HCT116 (cell line): Measurements from ENCODE around the gene KRAS. TPM values are rescaled to one million over a fixed set of nuclear protein-coding genes. Genes with fewer than 3 reads are reported as not detected.

Source experiments
- ATAC-seq: fragments of 200-7000 bp; cut with Tn5 transposase; 2 replicates; pipeline ENCODE4 v1.9.1; 2020; ENCODE audit warnings: mild to moderate bottlenecking, moderate library complexity
- Bru-seq: library from RNA; stranded (reverse); fragments of 400-500 nt; gene quantifications from one replicate; lab custom pipeline; 2021; lab: Mats Ljungman, UMichigan
- BruChase-seq, 2 experiments: library from RNA; stranded (reverse); fragments of 400-500 nt; gene quantifications; one replicate each; lab custom pipeline; 2021; lab: Mats Ljungman, UMichigan
- BruUV-seq: library from RNA; stranded (reverse); fragments of 400-500 nt; replicated peaks from 2 replicates; lab custom pipeline; 2021; lab: Mats Ljungman, UMichigan
- CTCF ChIA-PET: fragments of 300-600 bp; sonication (Branson Sonifier 250); formaldehyde crosslinking; loops from one replicate; lab custom pipeline; 2021; ENCODE audit warnings: antibody characterized with exemption; lab: Charles Lee
- POLR2A ChIA-PET: fragments of 300-600, 350-600 bp; sonication (Branson Sonifier 250); formaldehyde crosslinking; loops from one replicate; lab custom pipeline; 2021; ENCODE audit warnings: antibody characterized with exemption; lab: Charles Lee
- RAD21 ChIA-PET, 2 experiments: fragments of 300-600 bp; sonication (Branson Sonifier 250); formaldehyde crosslinking; loops; one replicate each; lab custom pipeline; 2023; ENCODE audit warnings: low total read pairs in 2 of 2; ENCODE audit not compliant: uncharacterized antibody in 2 of 2, unreplicated experiment in 2 of 2, low non-redundant PET in 1 of 2; lab: Charles Lee
- DNase-seq: peaks from one replicate; pipeline ENCODE4 v3.0.0-alpha.2; 2010; ENCODE audit warnings: low read depth, low spot score
- H2AFZ ChIP-seq: fragments of 200-600 bp; shearing (Covaris generic), sonication (generic); 2 replicates; pipeline ENCODE4 v1.6.1; 2017; ENCODE audit warnings: low read depth, mixed run types, mixed read lengths, antibody characterized with exemption, low read length; ENCODE audit not compliant: poor library complexity, severe bottlenecking
- H3K27ac ChIP-seq: 2 replicates; pipeline ENCODE4 v1.5.1; 2012; ENCODE audit warnings: low read depth, low read length
- H3K27me3 ChIP-seq: fragments of 200-600 bp; sonication (generic); 2 replicates; pipeline ENCODE4 v1.6.1; 2016; ENCODE audit warnings: mixed run types, low read length, mixed read lengths; ENCODE audit not compliant: insufficient read depth
- H3K36me3 ChIP-seq, 2 experiments: fragments of 200-500 bp in 1 of 2; fragments of 200-600 bp in 1 of 2; sonication (Bioruptor generic) in 1 of 2; sonication (generic) in 1 of 2; 2 replicates each; pipeline versions ENCODE4 v1.5.1 to v1.6.1; 2014 to 2016; ENCODE audit warnings: low read length in 2 of 2, inconsistent platforms in 1 of 2, mixed read lengths in 1 of 2, mixed run types in 1 of 2; ENCODE audit not compliant: insufficient read depth in 2 of 2, control insufficient read depth in 1 of 2
- H3K4me1 ChIP-seq, 2 experiments: fragments of 200-600 bp in 1 of 2; sonication (generic) in 1 of 2; 2 replicates each; pipeline versions ENCODE4 v1.5.1 to v1.6.1; 2012 to 2017; ENCODE audit warnings: low read length in 2 of 2, inconsistent platforms in 1 of 2, mild to moderate bottlenecking in 1 of 2, mixed read lengths in 1 of 2, mixed run types in 1 of 2, moderate library complexity in 1 of 2; ENCODE audit not compliant: insufficient read depth in 2 of 2, control insufficient read depth in 1 of 2
- H3K4me2 ChIP-seq: fragments of 200-600 bp; sonication (generic); 2 replicates; pipeline ENCODE4 v1.6.1; 2017; ENCODE audit warnings: mixed run types, low read length, mixed read lengths
- H3K4me3 ChIP-seq, 2 experiments: fragments of 200-600 bp in 1 of 2; sonication (generic) in 1 of 2; replicated peaks in 1 of 2; 2 replicates each; pipeline ENCODE4 v1.5.1; 2011 to 2016; ENCODE audit warnings: low read length in 2 of 2, control low read depth in 1 of 2, low read depth in 1 of 2, mild to moderate bottlenecking in 1 of 2, mixed read lengths in 1 of 2, mixed run types in 1 of 2
- H3K79me2 ChIP-seq: fragments of 200-600 bp; sonication (generic); 2 replicates; pipeline ENCODE4 v1.6.1; 2017; ENCODE audit warnings: mild to moderate bottlenecking, mixed run types, low read length, moderate library complexity, mixed read lengths; ENCODE audit not compliant: insufficient read depth
- H3K9ac ChIP-seq: fragments of 200-600 bp; sonication (generic); 2 replicates; pipeline ENCODE4 v1.6.1; 2016; ENCODE audit warnings: low read length, mixed read lengths
- H3K9me2 ChIP-seq: fragments of 200-600 bp; sonication (generic), shearing (Covaris generic); 2 replicates; pipeline ENCODE4 v1.6.1; 2017; ENCODE audit warnings: mixed run types, mild to moderate bottlenecking, moderate library complexity; ENCODE audit not compliant: insufficient read depth
- H3K9me3 ChIP-seq, 2 experiments: fragments of 200-500 bp in 1 of 2; fragments of 200-600 bp in 1 of 2; sonication (Bioruptor generic) in 1 of 2; sonication (generic) in 1 of 2; 2 replicates each; pipeline ENCODE4 v1.6.1; 2014 to 2017; ENCODE audit warnings: low read length in 2 of 2, mixed read lengths in 2 of 2, inconsistent platforms in 1 of 2, low read depth in 1 of 2, mild to moderate bottlenecking in 1 of 2, mixed run types in 1 of 2, moderate library complexity in 1 of 2; ENCODE audit not compliant: control insufficient read depth in 1 of 2, insufficient read depth in 1 of 2
- H4K20me1 ChIP-seq: fragments of 200-600 bp; sonication (generic), shearing (Covaris generic); 2 replicates; pipeline ENCODE4 v1.6.1; 2017; ENCODE audit warnings: mixed run types, mild to moderate bottlenecking, moderate library complexity; ENCODE audit not compliant: insufficient read depth
- CBX3 ChIP-seq: IDR thresholded peaks from 2 replicates; pipeline ENCODE4 v1.6.1; 2012; ENCODE audit warnings: low read depth
- EGR1 ChIP-seq: IDR thresholded peaks from 2 replicates; pipeline ENCODE4 v1.6.1; 2012; ENCODE audit warnings: low read depth
- ELF1 ChIP-seq: IDR thresholded peaks from 2 replicates; pipeline ENCODE4 v1.6.1; 2012; ENCODE audit warnings: low read depth, borderline replicate concordance
- FOSL1 ChIP-seq: IDR thresholded peaks from 2 replicates; pipeline ENCODE4 v1.6.1; 2012; ENCODE audit warnings: low read depth
- MAX ChIP-seq: IDR thresholded peaks from 2 replicates; pipeline ENCODE4 v1.6.1; 2012
- POLR2AphosphoS5 ChIP-seq: IDR thresholded peaks from 2 replicates; pipeline ENCODE4 v1.6.1; 2011; ENCODE audit warnings: mild to moderate bottlenecking, low read depth, low read length, moderate library complexity
- RAD21 ChIP-seq: IDR thresholded peaks from 2 replicates; pipeline ENCODE4 v1.6.1; 2012; ENCODE audit warnings: low read depth, mild to moderate bottlenecking
- SIN3A ChIP-seq: IDR thresholded peaks from 2 replicates; pipeline ENCODE4 v1.6.1; 2012; ENCODE audit warnings: low read depth
- SRF ChIP-seq: IDR thresholded peaks from 2 replicates; pipeline ENCODE4 v1.6.1; 2012; ENCODE audit warnings: low read depth
- YY1 ChIP-seq: IDR thresholded peaks from 2 replicates; pipeline ENCODE4 v1.6.1; 2011; ENCODE audit warnings: low read length, low read depth, moderate library complexity, mild to moderate bottlenecking; ENCODE audit not compliant: insufficient replicate concordance; ENCODE audit errors: extremely low read depth
- ZNF274 ChIP-seq: fragments of 200-500 bp; sonication (Bioruptor generic); IDR thresholded peaks from 2 replicates; pipeline ENCODE4 v1.6.1; 2014; ENCODE audit warnings: mild to moderate bottlenecking, low read depth, low read length, inconsistent platforms
- intact Hi-C: fragments of 100-400 bp; cut with micrococcal nuclease; formaldehyde crosslinking; loops from 2 replicates; pipeline ENCODE4 v1.10.0; 2022
- long read RNA-seq: library from polyadenylated mRNA; unstranded; transcript quantifications from one replicate; pipeline ENCODE4 v2.0.0, GENCODE V29; 2021; ENCODE audit not compliant: unreplicated experiment
- polyA plus RNA-seq: library from polyadenylated mRNA; unstranded; fragments of >200 nt; gene quantifications from 2 replicates; pipeline ENCODE4 v1.2.1, GENCODE V29; 2012; ENCODE audit warnings: missing spikeins
- total RNA-seq: library from RNA; stranded (reverse); gene quantifications from one replicate; pipeline ENCODE4 v1.2.1, GENCODE V29; 2021; ENCODE audit not compliant: unreplicated experiment

The KRAS gene
- 37.5 TPM for total RNA-seq
- 6.4 and 9.7 TPM in 2 replicates for polyA plus RNA-seq
- percentile 89 among the genes with signal in this experiment for Bru-seq, nascent RNA
- BruChase-seq, experiment 1, labeled RNA remaining after a 6-hour chase = percentile 93 among the genes with signal in this experiment
- percentile 90 among the genes with signal in this experiment for BruChase-seq, experiment 2, labeled RNA remaining after a 2-hour chase
- long read RNA-seq, full-length matches to known transcripts = 41 of 64 reads
- long read RNA-seq, partial matches to known transcripts = 1 of 64 reads
- long read RNA-seq, other reads (novel, unspliced or antisense) = 22 of 64 reads

GRCh38 chr12:25250744-25251730 is at the start of gene KRAS:
Gene KRAS, minus strand, starts transcription at chr12:25250929.
- Histone ChIP-seq H2AFZ (peak within 1 kb of the TSS; percentile 88), H3K27me3 (no peaks in the 10 kb centered on the region), H3K9me3 (no peaks in the 10 kb centered on the region), H3K36me3 (no peaks in the 10 kb centered on the region), H3K4me2 (peak within 1 kb of the TSS; percentile 90), H3K4me3 (peak within 1 kb of the TSS; percentile 84 to 93), H3K79me2 (peaks cover 40% of the 10 kb centered on the region), H3K27ac (peak within 1 kb of the TSS; percentile 61), H3K4me1 (peaks cover 0 to 16% of the 10 kb centered on the region in 2 experiments; a peak in 3 of 4 replicates), H3K9ac (peak within 1 kb of the TSS; percentile 81), H3K9me2 (no peaks in the 10 kb centered on the region), H4K20me1 (no peaks in the 10 kb centered on the region)
- no peak for TF ChIP-seq ZNF274
- peak; percentile 80 for TF ChIP-seq YY1
- peak; percentile 61 for TF ChIP-seq EGR1
- peak; percentile 58; the same call in 1 of the 2 replicates for TF ChIP-seq MAX
- peak; percentile 92 for TF ChIP-seq SRF
- no peak for TF ChIP-seq FOSL1
- TF ChIP-seq RAD21 = no peak
- peak; percentile 56; the same call in 1 of the 2 replicates for TF ChIP-seq SIN3A
- TF ChIP-seq POLR2AphosphoS5 = peak; percentile 68
- peak; percentile 88 for TF ChIP-seq CBX3
- no peak for TF ChIP-seq ELF1
- RAD21 ChIA-PET = interaction anchor here (0.6 to 1.0 kb wide), 3 partner anchors 8 to 136 kb away, joined by 3 to 4 read pairs (median 4); no protein-coding TSS in a partner anchor
- TSS peak; percentile 60 for BruUV-seq
- ATAC-seq = peak; percentile 92
- intact Hi-C loops = no loop called here
- DNase-seq = peak; percentile 88
- POLR2A ChIA-PET = interaction anchor here (0.6 to 2.1 kb wide), 8 partner anchors 10 to 1966 kb away, joined by 3 to 8 read pairs (median 4); no protein-coding TSS in a partner anchor
- CTCF ChIA-PET = interaction anchor here (1.0 to 2.4 kb wide), 2 partner anchors 10 to 136 kb away, joined by 6 to 16 read pairs; no protein-coding TSS in a partner anchor
